GM19238 (cell line): ENCODE results near the gene SYT17.

Source experiments
- DNase-seq: peaks from one replicate; pipeline ENCODE4 v3.0.0; 2011; ENCODE audit warnings: low spot score; ENCODE audit not compliant: insufficient read length

SYT17 gene

DNA sequence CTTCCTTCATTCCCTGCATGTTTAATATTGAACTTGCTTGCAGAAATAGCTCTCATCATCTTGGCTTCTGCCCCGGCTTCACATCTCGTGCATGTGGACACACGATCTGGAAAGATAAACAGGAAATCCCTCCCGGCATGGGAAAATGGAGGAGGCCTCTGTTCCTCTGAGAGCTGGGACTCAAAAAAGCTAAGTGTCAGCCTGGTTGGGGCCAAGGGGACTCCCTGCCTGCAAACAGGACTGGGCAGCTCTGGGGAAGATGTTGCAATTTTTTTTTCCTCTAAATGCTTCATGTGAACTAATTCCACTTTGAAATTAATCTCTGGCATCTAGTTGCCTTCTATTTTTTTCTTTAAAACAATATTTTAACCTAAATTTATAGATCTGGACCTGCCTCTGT, 29.4 kb upstream of the SYT17 start:
- no peak for DNase-seq

DNA sequence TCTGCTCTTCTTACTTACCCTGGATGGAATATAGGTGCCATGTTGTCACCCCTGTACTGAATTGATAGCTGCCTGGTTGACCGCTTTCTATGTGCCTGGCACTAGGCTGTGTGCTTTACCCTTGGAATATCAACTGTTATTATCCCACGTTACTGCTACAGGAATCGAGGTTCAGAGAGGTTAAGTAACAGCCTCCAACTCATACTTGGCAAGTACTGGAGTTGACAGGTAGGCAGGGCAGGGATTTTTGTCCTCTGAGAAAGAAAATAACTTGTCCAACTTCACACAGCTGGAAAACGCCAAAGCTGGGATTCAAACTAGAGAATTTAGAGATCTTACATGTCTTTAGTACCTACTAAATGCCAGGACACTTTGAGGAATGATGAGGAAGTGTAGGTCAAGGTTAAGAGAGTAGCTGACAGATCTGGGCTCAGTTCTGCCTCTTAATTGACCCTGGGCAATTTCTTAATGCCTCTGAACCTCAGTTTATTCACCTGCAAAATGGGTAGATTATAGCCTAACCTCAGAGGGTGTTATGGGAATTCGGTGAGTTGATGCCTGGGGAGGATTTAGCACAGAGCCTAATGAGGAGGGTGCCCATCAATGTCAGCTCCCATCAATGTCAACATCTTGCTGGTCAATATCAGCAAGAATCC, 28.5 kb upstream of the SYT17 start:
- DNase-seq: no peak

DNA sequence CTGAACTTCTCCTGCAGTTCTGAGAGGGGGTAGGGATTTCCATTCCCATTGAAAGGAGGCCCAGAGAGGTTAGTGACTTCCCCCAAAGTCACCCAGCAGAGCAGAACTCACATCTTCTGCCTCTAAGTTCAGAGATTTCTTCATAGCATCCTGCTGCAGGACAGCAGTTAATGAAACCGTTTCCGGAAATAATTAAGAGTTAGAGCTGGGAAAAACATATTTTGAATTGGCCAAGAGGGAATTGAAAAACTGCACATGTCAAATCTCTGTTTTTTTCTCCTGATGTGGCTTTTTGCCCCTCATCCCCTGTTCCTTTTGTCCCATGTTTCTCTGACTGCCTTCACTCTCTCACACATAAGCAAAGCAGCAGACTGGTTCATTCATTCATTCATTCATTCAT, 27.6 kb upstream of the SYT17 start:
- no peak for DNase-seq

DNA sequence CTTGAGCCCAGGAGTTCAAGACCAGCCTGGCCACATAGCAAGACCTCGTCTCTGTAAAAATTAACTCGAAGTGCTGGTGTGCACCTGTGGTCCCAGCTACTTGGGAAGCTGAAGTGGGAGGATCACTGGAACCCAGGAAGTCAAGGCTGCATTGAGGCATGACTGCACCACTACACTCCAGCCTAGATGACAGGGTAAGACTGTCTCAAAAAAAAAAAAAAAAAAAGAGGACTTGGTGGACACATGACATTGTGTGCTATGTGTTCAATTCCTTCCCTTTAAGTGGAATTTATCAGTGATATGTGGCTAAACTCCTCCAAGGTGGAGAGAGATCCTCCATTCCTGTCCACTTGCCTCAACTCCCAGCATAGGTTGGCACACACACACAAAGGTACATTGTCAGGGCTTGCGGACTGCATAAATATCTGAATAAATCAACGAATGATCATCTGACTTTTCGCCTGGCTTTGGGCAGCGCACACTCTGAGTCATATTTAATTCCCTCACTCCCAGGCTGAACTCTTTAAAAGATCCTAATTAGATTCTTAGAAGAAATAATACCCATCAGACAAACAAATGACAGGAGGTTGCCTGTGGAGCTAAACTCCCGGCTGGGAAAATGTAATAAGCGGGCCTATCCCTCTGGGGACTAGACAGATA, 25.0 kb upstream of the SYT17 start:
- no peak for DNase-seq

DNA sequence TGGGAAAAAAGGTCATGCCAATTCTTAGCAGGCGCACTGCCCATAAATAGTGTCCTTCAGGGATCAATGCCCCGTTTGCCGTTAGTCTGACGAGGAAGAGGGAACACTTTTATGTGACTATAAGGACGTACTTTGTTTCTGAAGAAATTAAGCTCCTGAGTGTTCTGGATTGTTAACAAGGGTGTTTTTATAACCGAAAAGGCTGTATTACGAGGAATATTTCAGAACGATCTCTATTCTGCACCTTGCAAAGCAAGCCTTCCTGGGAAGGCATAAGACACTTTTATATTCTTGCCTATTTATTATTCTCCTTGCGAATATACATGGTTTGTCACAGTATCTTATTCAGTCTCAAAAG, 24.5 kb upstream of the SYT17 start:
- no peak for DNase-seq

DNA sequence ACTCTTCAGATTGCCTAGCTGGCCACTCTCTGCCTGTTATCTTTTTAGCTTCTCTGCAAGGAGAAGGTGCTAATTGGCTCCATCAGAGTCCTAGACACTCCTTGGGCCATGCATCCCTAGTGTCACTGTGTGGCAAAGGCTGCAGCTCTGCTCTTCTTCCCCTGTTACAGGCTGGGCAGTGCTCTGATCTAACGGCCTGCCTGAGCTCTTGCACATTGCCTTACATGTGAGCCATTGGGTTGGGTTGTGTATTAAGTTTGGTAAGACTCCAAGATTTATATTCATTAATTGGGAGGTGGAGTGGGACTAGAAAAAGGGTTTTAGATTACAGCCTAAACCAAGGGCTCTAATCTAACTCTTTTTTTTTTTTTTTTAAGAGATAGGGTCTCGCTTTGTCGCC, 23.0 kb upstream of the SYT17 start:
- DNase-seq: no peak

DNA sequence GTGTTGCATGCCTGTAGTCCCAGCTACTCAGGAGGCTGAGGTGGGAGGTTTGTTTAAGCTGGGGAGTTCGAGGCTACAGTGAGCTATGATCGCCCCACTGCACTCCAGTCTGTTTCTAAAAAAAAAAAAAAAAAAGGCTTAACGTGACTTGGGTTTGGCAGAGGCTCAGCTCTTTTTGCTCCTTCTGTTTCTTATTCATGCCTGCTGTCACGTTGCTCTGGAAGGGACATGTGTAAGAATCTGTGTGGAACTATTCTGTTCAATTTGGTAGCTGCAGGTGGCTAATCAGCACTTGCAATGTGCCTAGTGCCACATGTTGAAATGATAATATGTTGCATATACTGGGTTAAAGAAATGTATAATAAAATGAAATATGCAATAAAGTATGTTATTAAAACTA, 20.9 kb upstream of the SYT17 start:
- DNase-seq: no peak

DNA sequence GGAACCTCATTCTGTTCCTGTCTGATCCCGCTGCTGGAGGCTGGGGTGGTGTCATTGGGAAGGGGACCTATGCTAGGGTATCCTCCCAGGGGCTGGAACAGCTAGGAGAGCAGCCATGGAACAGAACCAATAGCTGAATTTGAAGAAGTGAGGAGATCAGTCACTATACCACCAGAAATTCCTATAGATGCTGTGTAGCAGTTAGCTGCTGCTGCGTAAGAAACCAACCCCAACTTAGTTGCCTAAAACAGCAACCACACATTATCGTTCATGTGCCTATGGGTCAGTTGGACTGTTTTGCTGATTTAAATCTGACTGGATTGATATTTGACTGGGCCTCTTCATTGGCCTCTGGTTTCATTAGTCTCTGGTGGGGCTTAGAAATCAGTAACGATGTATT, 20.4 kb upstream of the SYT17 start:
- DNase-seq: no peak

DNA sequence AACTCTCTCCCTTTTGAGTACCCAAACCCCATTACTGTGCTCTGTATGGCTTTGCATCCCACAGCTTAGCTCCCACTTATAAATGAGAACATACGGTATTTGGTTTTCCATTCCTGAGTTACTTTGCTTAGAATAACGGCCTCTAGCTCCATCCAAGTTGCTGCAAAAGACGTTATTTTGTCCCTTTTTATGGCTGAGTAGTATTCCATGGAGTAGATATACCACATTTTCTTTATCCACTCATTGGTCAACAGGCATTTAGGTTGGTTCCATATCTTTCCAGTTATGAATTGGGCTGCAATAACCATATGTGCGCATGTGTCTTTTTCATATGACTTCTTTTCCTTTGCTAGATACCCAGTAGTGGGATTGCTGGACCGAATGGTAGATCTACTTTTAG, 19.9 kb upstream of the SYT17 start:
- no peak for DNase-seq

DNA sequence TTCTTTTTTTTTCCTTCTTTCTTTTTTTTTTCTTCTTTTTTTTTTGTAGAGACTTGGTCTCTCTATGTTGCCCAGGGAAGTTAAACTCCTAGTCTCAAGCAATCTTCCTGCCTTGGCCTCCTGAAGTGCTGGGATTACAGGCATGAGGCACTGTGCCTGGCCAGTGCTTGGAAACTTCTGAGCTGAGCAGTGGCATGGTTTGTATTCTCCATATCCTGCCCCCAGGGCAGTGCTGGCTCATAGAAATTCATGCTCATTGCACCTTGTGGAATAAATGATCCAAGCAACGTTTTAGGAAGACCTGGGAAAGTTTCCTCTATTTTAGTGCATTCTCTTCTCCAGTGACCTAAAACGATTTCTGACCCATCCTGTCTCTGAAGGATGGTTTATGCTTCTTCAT, 16.7 kb upstream of the SYT17 start:
- no peak for DNase-seq

DNA sequence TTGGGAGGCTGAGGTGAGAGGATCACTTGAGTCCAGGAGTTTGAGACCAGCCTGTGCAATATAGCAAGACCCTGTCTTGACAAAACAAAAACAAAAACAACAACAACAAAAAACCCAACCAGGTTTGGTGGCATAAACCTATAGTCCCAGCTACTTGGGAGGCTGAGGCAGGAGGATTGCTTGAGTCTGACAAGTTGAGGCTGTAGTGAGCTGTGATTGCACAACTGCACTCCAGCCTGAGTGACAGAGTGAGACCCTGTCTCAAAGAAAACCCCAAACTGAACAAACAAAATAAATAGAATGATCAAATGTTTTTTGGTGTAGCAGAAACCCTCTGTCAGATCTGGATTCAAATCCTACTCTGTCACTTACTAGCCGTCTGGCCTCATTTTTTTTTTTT, 16.0 kb upstream of the SYT17 start:
- no peak for DNase-seq

DNA sequence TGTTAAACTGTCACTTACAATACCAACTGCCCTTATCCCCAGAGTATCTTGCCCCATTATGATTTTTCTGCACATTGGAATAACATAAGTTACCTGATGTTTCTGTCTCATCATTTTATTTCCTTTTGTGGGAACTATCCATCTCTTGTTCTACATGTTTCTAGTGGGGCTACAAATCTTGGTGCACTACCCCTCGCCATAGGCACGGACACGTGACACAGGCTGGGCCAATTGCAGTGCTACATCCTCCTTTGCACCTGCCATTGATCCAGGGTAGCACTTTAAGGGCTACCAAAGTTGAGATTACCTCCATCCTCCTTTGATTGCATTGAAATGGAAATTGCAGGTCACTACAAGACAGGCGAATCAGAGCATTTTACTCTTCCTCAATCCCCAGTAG, 14.2 kb upstream of the SYT17 start:
- DNase-seq: no peak

DNA sequence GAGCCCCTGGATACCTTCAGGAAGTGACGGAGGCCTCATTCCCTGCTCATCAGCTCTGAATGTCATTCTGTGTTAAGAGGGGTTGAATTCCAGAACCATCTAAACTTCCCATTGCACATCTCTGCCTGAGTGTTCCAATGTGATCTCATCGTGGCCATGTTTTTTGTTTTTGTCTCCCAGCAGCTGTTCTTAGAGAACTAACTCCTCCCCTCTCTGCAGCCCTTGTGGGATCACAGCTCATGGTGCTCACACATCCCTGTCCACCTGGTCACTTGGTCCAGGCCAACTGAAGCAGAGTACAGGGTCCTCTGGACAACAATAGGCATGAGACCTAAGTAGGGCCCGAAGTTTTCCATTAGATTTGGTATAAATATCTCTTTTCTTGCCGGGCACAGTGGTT, 6.0 kb upstream of the SYT17 start:
- no peak for DNase-seq

DNA sequence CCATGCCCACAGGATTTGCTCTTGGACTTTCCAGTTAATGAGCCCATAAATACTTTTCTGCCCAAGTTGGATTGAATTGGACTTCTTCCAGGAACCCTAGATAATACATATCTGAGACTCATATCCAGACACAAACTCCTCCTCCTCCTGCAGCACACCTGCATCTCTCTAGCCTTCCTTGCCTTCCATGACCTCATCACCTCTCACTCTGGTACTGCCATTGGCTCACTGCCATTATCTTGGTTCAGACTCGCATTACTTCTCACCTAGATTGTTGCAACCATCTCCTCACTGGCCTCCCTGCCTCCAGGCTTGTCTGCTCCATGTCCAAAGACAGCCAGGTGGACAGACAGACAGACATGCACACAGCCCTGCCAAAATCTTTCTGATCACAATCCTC, 4.8 kb upstream of the SYT17 start:
- no peak for DNase-seq

DNA sequence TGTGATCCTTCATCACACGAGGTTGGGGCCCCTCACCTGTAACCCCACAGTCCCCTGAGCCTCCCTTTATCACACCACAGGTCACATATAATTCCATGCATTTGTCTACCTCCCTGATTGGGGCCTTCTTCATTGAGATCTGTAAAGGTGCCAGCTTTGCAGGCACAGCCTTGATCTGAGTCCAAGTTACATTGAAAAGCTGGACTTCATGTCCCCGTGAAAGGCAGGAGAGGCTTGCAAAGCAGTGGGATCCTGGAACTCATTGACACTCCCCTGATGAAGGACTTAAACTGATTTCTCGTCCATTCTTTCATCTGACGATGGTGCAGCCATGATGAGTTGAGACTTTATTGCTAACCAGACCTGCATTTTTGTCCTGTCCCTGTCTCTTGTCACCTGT, 3.8 kb upstream of the SYT17 start:
- no peak for DNase-seq

DNA sequence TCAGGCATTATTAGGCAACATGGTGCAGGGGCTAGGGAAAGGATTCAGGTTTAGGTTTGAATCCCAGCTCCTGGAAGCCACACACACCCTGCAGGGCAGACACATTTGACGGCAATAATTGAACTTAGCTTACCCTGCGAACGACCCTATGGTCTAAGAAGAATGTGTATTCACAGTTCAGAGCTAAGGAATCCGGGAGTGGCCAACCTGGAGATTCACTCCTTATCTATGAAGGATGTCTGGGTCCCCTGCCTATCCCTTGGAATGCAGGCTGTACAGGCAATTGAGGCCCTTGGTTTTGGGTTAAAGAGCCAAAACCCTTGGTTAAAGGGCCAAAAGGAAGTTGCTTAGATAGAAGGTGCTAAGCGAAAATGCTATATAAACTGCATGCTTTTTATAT, 2.9 kb upstream of the SYT17 start:
- no peak for DNase-seq

DNA sequence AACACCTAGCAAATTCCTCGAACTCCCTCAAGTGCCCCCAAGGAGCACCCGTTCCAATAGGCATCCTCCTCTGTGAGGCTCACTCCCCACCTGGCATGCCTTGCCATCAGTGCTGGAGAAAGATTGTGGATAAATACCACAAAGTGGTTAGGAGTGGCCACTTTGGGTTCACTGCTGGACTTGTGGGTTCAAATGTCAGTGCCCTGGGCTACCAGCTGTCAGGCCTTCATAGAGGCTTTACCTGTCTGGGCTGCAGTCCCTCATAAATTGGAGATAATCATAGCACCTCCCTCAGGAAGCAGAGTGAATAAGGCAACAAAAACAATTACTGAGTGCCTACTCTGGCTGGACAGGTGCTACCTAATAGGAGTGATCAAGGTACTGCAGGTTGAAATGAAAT, 1.5 kb upstream of the SYT17 start:
- no peak for DNase-seq

DNA sequence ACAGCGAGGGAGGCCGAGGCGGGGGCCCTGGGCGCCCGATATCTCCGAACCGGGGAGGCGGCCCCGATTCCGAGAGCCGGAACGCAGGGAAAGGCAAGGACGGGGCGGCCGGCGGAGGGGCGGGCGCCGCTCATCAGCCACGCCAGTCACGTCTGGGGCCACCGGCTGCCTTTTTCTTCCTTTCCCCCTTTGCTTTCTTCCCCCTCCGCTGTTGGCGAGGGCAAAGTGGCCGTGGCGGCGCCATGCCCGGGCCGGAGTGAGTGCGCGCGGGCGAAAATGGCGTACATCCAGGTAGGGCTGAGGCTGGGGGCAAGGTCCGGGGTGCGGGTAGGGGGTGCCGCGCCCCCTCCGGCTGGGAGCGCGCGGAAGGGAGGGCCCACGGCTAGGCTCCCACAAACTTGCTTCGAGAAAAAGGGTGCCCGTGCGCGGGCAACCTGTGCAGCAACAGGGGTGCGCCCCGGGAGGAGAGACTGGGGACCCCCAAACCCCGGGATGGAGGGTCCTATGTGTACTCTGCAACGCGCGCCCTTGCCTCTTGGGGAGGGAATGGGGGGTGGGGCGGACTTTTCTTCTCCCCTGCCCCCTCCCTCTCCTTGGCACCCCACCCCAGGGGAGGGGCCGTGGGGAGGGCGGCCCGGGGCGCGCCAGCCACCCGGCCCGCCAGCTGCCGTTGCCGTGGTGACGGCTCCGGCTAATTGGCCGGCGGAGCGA, 486 bp downstream of the SYT17 start:
- DNase-seq: no peak

DNA sequence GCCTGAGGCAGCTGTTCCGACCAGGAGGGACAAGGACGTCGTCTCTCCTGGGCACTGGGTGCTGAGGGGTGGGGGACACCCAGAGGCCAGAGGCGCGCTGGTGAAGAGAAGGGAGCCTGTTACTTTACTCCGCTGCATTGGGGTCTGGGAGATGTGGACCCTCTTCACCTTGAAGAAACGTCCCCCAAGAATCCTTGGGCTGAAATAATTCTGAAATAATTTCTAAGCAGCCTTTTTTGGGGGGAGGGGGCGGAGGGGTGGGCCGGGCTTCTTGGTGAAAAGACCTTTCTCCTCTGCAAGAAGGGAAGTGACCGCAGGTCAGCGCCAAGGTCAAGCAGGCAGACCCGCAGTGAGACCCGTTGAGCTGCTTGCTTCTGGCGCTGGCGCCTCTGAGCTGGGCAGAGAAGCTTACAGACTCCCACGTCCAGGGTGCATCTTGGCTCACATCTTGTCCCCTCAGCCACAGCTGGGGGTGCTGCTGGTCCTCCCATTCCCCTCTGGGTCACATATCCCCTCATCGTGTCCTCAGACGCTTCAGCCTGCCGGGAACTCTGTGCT, 1.1 kb downstream of the SYT17 start:
- no peak for DNase-seq

DNA sequence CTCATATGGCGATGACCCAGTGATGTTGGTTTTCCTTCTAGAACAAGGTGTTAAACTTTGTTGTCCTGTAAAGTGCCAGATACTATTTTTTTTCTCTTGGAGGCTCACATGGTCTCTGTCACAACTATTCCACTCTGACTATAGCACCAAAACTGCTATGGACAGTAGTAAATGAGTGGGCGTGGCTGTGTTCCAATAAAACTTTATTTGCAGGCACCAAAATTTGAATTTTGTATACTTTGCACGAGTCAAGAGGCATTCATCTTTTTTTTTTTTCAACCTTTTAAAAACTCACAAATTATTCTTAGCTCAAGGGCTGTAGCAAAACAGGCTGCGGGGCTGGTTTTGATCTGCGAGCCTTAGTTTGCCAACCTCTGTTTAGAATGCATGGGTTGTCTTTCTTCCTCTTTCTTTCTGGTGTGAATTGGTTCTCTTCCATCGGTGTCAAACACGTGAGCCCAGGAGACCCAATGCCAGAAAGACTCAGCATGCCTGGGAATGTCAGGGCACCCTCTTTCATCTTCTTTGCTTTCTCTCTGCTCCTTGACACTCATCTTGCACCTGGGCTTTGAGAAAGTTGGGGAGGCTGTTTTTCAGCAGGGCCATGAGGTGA, 2.1 kb downstream of the SYT17 start:
- no peak for DNase-seq

DNA sequence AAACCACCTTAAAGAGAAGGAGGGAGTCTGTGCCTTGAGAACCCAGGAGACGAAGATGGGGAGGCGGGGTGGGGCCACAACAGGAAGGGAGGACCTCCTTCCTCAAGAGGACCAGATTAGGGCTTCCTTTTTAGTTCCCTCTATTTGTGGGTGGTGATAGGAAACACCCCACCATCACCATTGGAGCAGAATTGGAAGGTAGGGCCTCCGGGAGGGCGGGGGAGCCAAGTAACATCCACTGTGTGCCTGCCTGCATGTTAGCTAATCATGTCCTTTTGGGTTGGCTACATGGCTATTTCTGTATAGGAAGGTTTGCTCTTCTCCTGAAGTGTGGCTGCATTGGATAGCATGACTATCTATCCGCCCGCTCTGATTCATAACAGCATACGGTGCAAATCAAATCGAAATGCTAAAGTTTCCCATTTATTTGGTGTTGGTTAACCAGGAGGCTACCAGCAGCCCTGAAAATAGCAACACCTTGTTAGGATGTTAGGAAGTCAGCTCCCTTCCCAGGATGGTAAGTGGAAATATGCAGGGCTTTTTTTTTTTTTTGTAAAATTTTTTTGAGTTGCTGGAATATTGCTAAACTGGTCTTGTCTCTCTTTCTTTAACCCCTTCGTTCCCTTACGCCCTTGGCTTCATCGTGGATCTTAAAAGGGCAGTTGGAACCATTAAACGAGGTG, 4.2 kb downstream of the SYT17 start:
- no peak for DNase-seq

DNA sequence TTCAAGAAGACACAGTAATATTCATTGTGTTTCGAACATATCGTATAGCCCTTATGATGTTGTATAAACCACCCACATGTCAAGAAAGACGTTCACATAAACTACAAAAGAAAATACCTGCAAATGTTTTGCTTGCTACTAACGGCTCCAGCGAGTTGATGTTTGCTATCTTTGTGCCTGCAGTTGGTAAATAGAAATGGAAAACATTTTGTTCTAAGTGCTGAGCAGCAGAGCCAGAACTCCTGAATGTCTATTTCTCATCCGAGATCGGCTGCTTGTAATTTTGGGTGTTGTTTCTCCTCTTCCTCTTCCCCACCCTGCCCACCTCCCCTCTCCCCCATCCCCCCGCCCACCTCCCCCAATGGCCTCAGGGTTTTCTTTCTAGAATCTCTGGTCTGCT, 5.0 kb downstream of the SYT17 start:
- no peak for DNase-seq
